ENCODE measurements around the gene CNKSR1.

Gene CNKSR1

DNA sequence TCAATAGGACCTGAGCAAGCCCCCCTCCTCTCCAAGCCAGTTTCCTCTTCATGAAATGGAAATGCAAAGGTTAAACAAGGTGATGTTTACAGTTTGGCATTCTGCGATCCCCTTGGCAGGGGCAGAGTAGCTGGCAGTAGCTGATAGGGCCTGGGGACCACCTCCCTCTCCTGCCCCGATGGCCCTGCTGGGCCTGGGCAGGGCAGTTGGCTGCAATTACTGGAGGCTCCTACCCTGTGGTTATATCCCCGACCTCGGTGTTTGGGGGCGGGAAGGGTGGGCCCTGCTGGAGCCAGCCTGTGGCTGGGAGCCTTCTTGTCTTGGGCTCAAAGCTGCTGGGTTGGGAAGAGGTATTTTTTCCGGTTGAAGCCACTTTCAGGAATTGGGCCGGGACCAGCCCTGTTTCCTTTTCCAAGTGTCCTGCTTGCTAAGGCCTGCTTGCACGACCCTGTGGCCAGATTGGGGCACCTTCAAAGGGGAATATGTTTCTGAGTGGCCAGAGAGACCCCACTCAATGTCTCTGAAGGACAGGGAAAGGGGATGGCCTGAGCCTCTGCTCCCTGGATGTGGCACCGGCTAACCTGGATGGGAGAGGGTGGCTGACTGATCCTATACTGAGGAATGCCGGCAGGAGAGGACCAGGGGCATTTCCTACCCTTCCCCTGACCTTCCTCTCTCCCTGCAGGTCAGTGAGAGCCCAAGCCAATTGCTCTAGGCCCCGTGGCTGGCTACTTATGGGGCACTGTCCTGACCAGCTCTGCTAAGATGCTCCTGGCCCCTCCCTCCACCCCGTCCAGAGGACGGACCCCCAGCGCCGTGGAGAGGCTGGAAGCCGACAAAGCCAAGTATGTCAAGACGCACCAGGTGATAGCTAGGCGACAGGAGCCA lies 16.5 kb upstream of the CNKSR1 start:
- H2AFZ ChIP-seq (ENCODE audit: low read length): no peak overlapping the region
- peaks cover 3 to 35% (median 3%) of the 10 kb centered on the region in 3 experiments for H3K27me3 ChIP-seq (ENCODE audit: control insufficient read depth in 3 of 3, insufficient read depth in 3 of 3, low read depth in 1 of 3, low read length in 3 of 3)
- H3K4me3 ChIP-seq (ENCODE audit: low read length in 2 of 2): peak overlapping the region in 1 of 2 donors; percentile 73
- H3K23ac ChIP-seq (ENCODE audit: low read depth, low read length, poor library complexity): peak overlapping the region; percentile 99
- peak overlapping the region; percentile 92 for H2AK5ac ChIP-seq (ENCODE audit: low read depth, low read length)
- H2BK120ac ChIP-seq (ENCODE audit: low read depth, low read length): peak overlapping the region; percentile 10
- H4K91ac ChIP-seq (ENCODE audit: low read depth, low read length, poor library complexity): peak overlapping the region; percentile 73
- no CpG with 5 or more reads among the region's 18 CpGs for WGBS, 2 donors (ENCODE audit: extremely low coverage in 2 of 2, insufficient read length in 2 of 2, insufficient replicate concordance in 1 of 2)
- H3K9me3 ChIP-seq (replicated peaks in 1 of 2; ENCODE audit: control insufficient read depth in 2 of 2, insufficient read depth in 1 of 2, low read depth in 1 of 2, low read length in 2 of 2): no peaks in the 10 kb centered on the region
- no peak overlapping the region for H3K27ac ChIP-seq (replicated peaks; ENCODE audit: low read length)
- DNase-seq (ENCODE audit: low spot score): no peak
- H2BK12ac ChIP-seq (ENCODE audit: low read length): no peak overlapping the region
- peak overlapping the region; percentile 98 for H3K18ac ChIP-seq (ENCODE audit: low read length)
- peak overlapping the region; percentile 77 for H3K14ac ChIP-seq (ENCODE audit: low read length)
- H2BK5ac ChIP-seq (ENCODE audit: low read length): no peak overlapping the region
- H4K8ac ChIP-seq (ENCODE audit: low read depth, low read length): no peak overlapping the region
- no peaks in the 10 kb centered on the region for H3K79me1 ChIP-seq (ENCODE audit: low read depth, low read length)
- peak overlapping the region; percentile 75 for H3K4me2 ChIP-seq (ENCODE audit: insufficient read depth, low read length, poor library complexity, severe bottlenecking)
- peak overlapping the region; percentile 96 for H2BK15ac ChIP-seq (ENCODE audit: low read length)
- H3K4me1 ChIP-seq (ENCODE audit: control insufficient read depth in 2 of 2, insufficient read depth in 1 of 2, low read depth in 1 of 2, low read length in 2 of 2): peaks cover 43 to 48% of the 10 kb centered on the region in 2 donors
- no peaks in the 10 kb centered on the region for H3K36me3 ChIP-seq (replicated peaks in 1 of 2; ENCODE audit: control insufficient read depth in 2 of 2, insufficient read depth in 2 of 2, low read length in 2 of 2)
- peak overlapping the region; percentile 73 for H3K9ac ChIP-seq (ENCODE audit: low read depth, low read length, poor library complexity)
- peak overlapping the region; percentile 80 for H3K4ac ChIP-seq (ENCODE audit: low read length)

- no peaks in the 10 kb centered on the region for H3K79me1 ChIP-seq (ENCODE audit: low read depth, low read length)
- H3K36me3 ChIP-seq (replicated peaks in 1 of 2; ENCODE audit: control insufficient read depth in 2 of 2, insufficient read depth in 2 of 2, low read length in 2 of 2): no peaks in the 10 kb centered on the region
- no peak for DNase-seq (ENCODE audit: low spot score)
- H3K4me3 ChIP-seq (ENCODE audit: low read length in 2 of 2): peak overlapping the region in 1 of 2 donors; percentile 73
- H2AFZ ChIP-seq (ENCODE audit: low read length): no peak overlapping the region
- H3K23ac ChIP-seq (ENCODE audit: low read depth, low read length, poor library complexity): peak overlapping the region; percentile 99
- peak overlapping the region; percentile 92 for H2AK5ac ChIP-seq (ENCODE audit: low read depth, low read length)
- peak overlapping the region; percentile 85 for H2BK120ac ChIP-seq (ENCODE audit: low read depth, low read length)
- H3K9me3 ChIP-seq (replicated peaks in 1 of 2; ENCODE audit: control insufficient read depth in 2 of 2, insufficient read depth in 1 of 2, low read depth in 1 of 2, low read length in 2 of 2): no peaks in the 10 kb centered on the region
- peak overlapping the region; percentile 98 for H3K18ac ChIP-seq (ENCODE audit: low read length)
- peak overlapping the region; percentile 69 for H2BK12ac ChIP-seq (ENCODE audit: low read length)
- H4K8ac ChIP-seq (ENCODE audit: low read depth, low read length): peak overlapping the region; percentile 96
- peak overlapping the region; percentile 77 for H3K14ac ChIP-seq (ENCODE audit: low read length)
- H3K4me2 ChIP-seq (ENCODE audit: insufficient read depth, low read length, poor library complexity, severe bottlenecking): peak overlapping the region; percentile 75
- H3K9ac ChIP-seq (ENCODE audit: low read depth, low read length, poor library complexity): peak overlapping the region; percentile 73
- H3K4me1 ChIP-seq (ENCODE audit: control insufficient read depth in 2 of 2, insufficient read depth in 1 of 2, low read depth in 1 of 2, low read length in 2 of 2): peaks cover 35 to 45% of the 10 kb centered on the region in 2 donors
- H4K91ac ChIP-seq (ENCODE audit: low read depth, low read length, poor library complexity): peak overlapping the region; percentile 73
- no CpG with 5 or more reads among the region's 98 CpGs for WGBS, 2 donors (ENCODE audit: extremely low coverage in 2 of 2, insufficient read length in 2 of 2, insufficient replicate concordance in 1 of 2)
- peaks cover 3 to 27% (median 3%) of the 10 kb centered on the region in 3 experiments for H3K27me3 ChIP-seq (ENCODE audit: control insufficient read depth in 3 of 3, insufficient read depth in 3 of 3, low read depth in 1 of 3, low read length in 3 of 3)
- H3K27ac ChIP-seq (replicated peaks; ENCODE audit: low read length): no peak overlapping the region
- H3K4ac ChIP-seq (ENCODE audit: low read length): peak overlapping the region; percentile 80
- H2BK15ac ChIP-seq (ENCODE audit: low read length): peak overlapping the region; percentile 96
- no peak overlapping the region for H2BK5ac ChIP-seq (ENCODE audit: low read length)
These were observed 15.7 kb upstream of the CNKSR1 start for GRCh38 chr1:26161415-26162219.

DNA sequence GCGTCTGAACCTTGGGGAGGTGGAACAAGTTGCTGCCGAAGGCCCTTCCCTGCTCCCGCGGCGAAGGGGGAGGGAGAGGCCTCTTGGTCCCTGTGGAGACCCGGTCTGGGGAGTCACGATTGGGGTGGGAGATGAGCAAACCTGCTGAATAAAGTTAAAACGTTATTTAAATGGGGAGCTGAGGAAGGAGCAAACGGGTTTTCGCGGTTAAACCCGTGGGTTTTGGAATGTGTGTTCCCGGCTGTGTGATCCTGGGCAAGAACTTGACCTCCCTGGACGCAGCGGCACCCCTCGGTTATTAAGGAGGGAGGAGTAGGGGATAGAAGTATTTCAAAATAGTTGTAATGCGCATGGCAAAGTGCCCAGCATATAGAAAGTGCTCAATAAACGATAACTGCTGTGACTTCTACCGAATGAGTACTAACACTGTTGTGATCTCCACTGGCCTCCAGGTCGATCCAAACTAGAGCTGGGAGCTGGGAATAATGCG lies 15.0 kb upstream of the CNKSR1 start:
- H3K27me3 ChIP-seq (ENCODE audit: control insufficient read depth in 3 of 3, insufficient read depth in 3 of 3, low read depth in 1 of 3, low read length in 3 of 3): peaks cover 3 to 26% (median 3%) of the 10 kb centered on the region in 3 experiments

More for the DNA sequence above, 15.0 kb upstream of the CNKSR1 start:
- Histone ChIP-seq H3K4me3 (ENCODE audit: low read length in 2 of 2) (peak overlapping the region in 1 of 2 donors; percentile 72), H3K18ac (ENCODE audit: low read length) (peak overlapping the region; percentile 93), H3K14ac (ENCODE audit: low read length) (no peak overlapping the region), H3K9ac (ENCODE audit: low read depth, low read length, poor library complexity) (peak overlapping the region; percentile 47), H2BK15ac (ENCODE audit: low read length) (no peak overlapping the region), H3K23ac (ENCODE audit: low read depth, low read length, poor library complexity) (peak overlapping the region; percentile 87), H3K27ac (replicated peaks; ENCODE audit: low read length) (no peak overlapping the region), H3K9me3 (replicated peaks in 1 of 2; ENCODE audit: control insufficient read depth in 2 of 2, insufficient read depth in 1 of 2, low read depth in 1 of 2, low read length in 2 of 2) (no peaks in the 10 kb centered on the region), H3K79me1 (ENCODE audit: low read depth, low read length) (no peaks in the 10 kb centered on the region), H2BK12ac (ENCODE audit: low read length) (peak overlapping the region; percentile 69), H2BK120ac (ENCODE audit: low read depth, low read length) (no peak overlapping the region), H2AK5ac (ENCODE audit: low read depth, low read length) (no peak overlapping the region), H3K4me1 (ENCODE audit: control insufficient read depth in 2 of 2, insufficient read depth in 1 of 2, low read depth in 1 of 2, low read length in 2 of 2) (peaks cover 32 to 43% of the 10 kb centered on the region in 2 donors), H4K91ac (ENCODE audit: low read depth, low read length, poor library complexity) (no peak overlapping the region), H2BK5ac (ENCODE audit: low read length) (no peak overlapping the region), H2AFZ (ENCODE audit: low read length) (no peak overlapping the region), H3K4me2 (ENCODE audit: insufficient read depth, low read length, poor library complexity, severe bottlenecking) (peak overlapping the region; percentile 75), H4K8ac (ENCODE audit: low read depth, low read length) (no peak overlapping the region), H3K36me3 (replicated peaks in 1 of 2; ENCODE audit: control insufficient read depth in 2 of 2, insufficient read depth in 2 of 2, low read length in 2 of 2) (no peaks in the 10 kb centered on the region), H3K4ac (ENCODE audit: low read length) (no peak overlapping the region)
- WGBS, 2 donors (ENCODE audit: extremely low coverage in 2 of 2, insufficient read length in 2 of 2, insufficient replicate concordance in 1 of 2): no CpG with 5 or more reads among the region's 21 CpGs
- DNase-seq (ENCODE audit: low spot score): no peak
